ENCODE data around the gene ST3GAL6. TPM values are rescaled to one million over a fixed set of nuclear protein-coding genes. Genes with fewer than 3 reads are reported as not detected.

Gene ST3GAL6
- total and polyA plus RNA-seq, 2 donors (not counting 3 experiments of a cell fraction or from before 2014, with no cell fraction given), result 13.2 to 35.9 TPM

GRCh38 chr3:98824256-98824655 lies 61.1 kb downstream of the ST3GAL6 start:
- Histone ChIP-seq H3K79me2 (ENCODE audit: control insufficient read depth, insufficient read depth, low read length) (peaks cover 7% of the 10 kb centered on the region), H3K9me3 (replicated peaks; ENCODE audit: control insufficient read depth, insufficient read depth, low read length) (no peaks in the 10 kb centered on the region), H3K27ac (ENCODE audit: insufficient read depth, low read depth, low read length) (no peak overlapping the region), H3K4me3 (replicated peaks in 1 of 3; ENCODE audit: insufficient read depth in 1 of 3, low read depth in 1 of 3, low read length in 3 of 3) (no peak overlapping the region), H3K4me1 (ENCODE audit: control insufficient read depth, extremely low read depth, insufficient read depth, low read length) (no peaks in the 10 kb centered on the region), H4K20me1 (replicated peaks; ENCODE audit: control insufficient read depth, extremely low read depth, insufficient read depth, low read length) (peaks cover 2% of the 10 kb centered on the region), H3K27me3 (ENCODE audit: control insufficient read depth in 2 of 2, insufficient read depth in 2 of 2, low read length in 2 of 2) (no peaks in the 10 kb centered on the region), H3K9ac (replicated peaks; ENCODE audit: extremely low read depth, insufficient read depth, low read length) (no peak overlapping the region), H2AFZ (ENCODE audit: low read depth, low read length) (no peak overlapping the region), H3K4me2 (ENCODE audit: insufficient read depth, low read length) (no peak overlapping the region), H3K36me3 (ENCODE audit: control insufficient read depth in 2 of 2, extremely low read depth in 1 of 2, insufficient read depth in 2 of 2, low read length in 2 of 2) (peaks cover 0 to 4% of the 10 kb centered on the region in 2 experiments), H3K9me1 (replicated peaks; ENCODE audit: control insufficient read depth, extremely low read depth, insufficient read depth, low read length) (no peaks in the 10 kb centered on the region)
- ChIA-PET POLR2A (no interaction called here), CTCF (interaction anchor here (0.9 to 5.1 kb wide), 3 partner anchors 77 to 227 kb away, joined by 3 to 34 read pairs (median 4); partner anchors contain the start of gene DCBLD2)
- dilution Hi-C loops (cut with MboI; ENCODE audit: extremely low pct_ligation_motif_present, low sequenced_read_pairs) (loop anchor here (25.0 kb wide), 1 partner anchor 212 kb away; no protein-coding TSS in a partner anchor), intact Hi-C loops (cut with micrococcal nuclease) (no loop called here)
- TF ChIP-seq CTCF (IDR thresholded peaks at IDR 0.05; ENCODE audit: extremely low read depth in 1 of 2, insufficient read depth in 1 of 2, low read depth in 1 of 2, low read length in 2 of 2) (peak in 1 of 2 donors; percentile 14), MYC (IDR thresholded peaks at IDR 0.05; ENCODE audit: low read depth, low read length) (no peak)
- no TSS peak for BruUV-seq (replicated peaks)
- FAIRE-seq, result no peak
- no peak for DNase-seq (ENCODE audit: low read depth, low spot score)

- peak; percentile 8 for FAIRE-seq
- H3K36me3 ChIP-seq (ENCODE audit: control insufficient read depth in 2 of 2, extremely low read depth in 1 of 2, insufficient read depth in 2 of 2, low read length in 2 of 2), result peaks cover 0 to 2% of the 10 kb centered on the region in 2 experiments
- CTCF ChIA-PET, result interaction anchor here (2.6 to 2.7 kb wide), 2 partner anchors 9 to 168 kb away, joined by 9 to 25 read pairs; no protein-coding TSS in a partner anchor
- H2AFZ ChIP-seq (ENCODE audit: low read depth, low read length), result no peak overlapping the region
- intact Hi-C loops (cut with micrococcal nuclease) (no loop called here), dilution Hi-C loops (cut with MboI; ENCODE audit: extremely low pct_ligation_motif_present, low sequenced_read_pairs) (no loop called here)
- H3K27me3 ChIP-seq (ENCODE audit: control insufficient read depth in 2 of 2, insufficient read depth in 2 of 2, low read length in 2 of 2), result no peaks in the 10 kb centered on the region
- H4K20me1 ChIP-seq (replicated peaks; ENCODE audit: control insufficient read depth, extremely low read depth, insufficient read depth, low read length), result peaks cover 2% of the 10 kb centered on the region
- no peaks in the 10 kb centered on the region for H3K4me1 ChIP-seq (ENCODE audit: control insufficient read depth, extremely low read depth, insufficient read depth, low read length)
- POLR2A ChIA-PET, result no interaction called here
- TF ChIP-seq POLR2A (IDR thresholded peaks at IDR 0.05; ENCODE audit: low read depth, low read length) (no peak), POLR2AphosphoS5 (IDR thresholded peaks at IDR 0.05; ENCODE audit: insufficient read depth, low read depth, low read length) (no peak), JUN (IDR thresholded peaks at IDR 0.05; ENCODE audit: borderline replicate concordance, insufficient read depth, insufficient read length, low read depth) (no peak)
- BruUV-seq (replicated peaks), result no TSS peak
- peaks cover 8% of the 10 kb centered on the region for H3K79me2 ChIP-seq (ENCODE audit: control insufficient read depth, insufficient read depth, low read length)
- no peak overlapping the region for H3K4me2 ChIP-seq (ENCODE audit: insufficient read depth, low read length)
- no peak overlapping the region for H3K27ac ChIP-seq (ENCODE audit: insufficient read depth, low read depth, low read length)
- no peak overlapping the region for H3K4me3 ChIP-seq (replicated peaks in 1 of 3; ENCODE audit: insufficient read depth in 1 of 3, low read depth in 1 of 3, low read length in 3 of 3)
- H3K9me3 ChIP-seq (replicated peaks; ENCODE audit: control insufficient read depth, insufficient read depth, low read length), result no peaks in the 10 kb centered on the region
- no peak for DNase-seq (ENCODE audit: low read depth, low spot score)
- no peak overlapping the region for H3K9ac ChIP-seq (replicated peaks; ENCODE audit: extremely low read depth, insufficient read depth, low read length)
- no peaks in the 10 kb centered on the region for H3K9me1 ChIP-seq (replicated peaks; ENCODE audit: control insufficient read depth, extremely low read depth, insufficient read depth, low read length)
Observed at GRCh38 chr3:98826126-98826525, 63.0 kb downstream of the ST3GAL6 start.

All from endothelial cell of umbilical vein (primary cell).